ENCODE data around the gene SPATS2. TPM values are rescaled to one million over a fixed set of nuclear protein-coding genes. Genes with fewer than 3 reads are reported as not detected.

SPATS2 gene
- total and polyA plus RNA-seq, 10 of the 15 experiments (the other 5 are each of a cell fraction or from before 2014, with no cell fraction given): 9.0 to 54.2 (median 27.5) TPM

DNA sequence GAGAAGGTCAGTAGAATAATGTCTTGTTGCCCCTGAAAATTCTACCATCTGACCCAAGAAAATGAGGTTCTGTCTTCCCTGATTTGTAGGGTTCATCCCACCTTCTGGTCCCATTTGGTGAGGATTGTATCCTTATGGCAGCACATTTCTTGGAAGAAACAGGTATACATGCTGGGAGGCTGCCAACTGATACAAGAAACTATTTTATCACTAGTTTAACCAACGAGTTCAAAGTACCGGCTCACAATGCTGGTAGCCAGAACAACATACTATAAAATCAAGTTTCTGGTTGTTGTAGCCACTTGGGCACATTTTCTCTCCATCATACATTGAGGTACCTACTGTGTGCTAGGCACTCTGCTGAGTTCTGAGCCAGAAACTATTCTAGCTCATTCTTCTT lies 164.5 kb downstream of the SPATS2 start:
- TF ChIP-seq CEBPB (IDR thresholded peaks at IDR 0.05; ENCODE audit: borderline replicate concordance in 1 of 2, low read depth in 2 of 2, low read length in 2 of 2): no peak
- TF ChIP-seq NFYA (IDR thresholded peaks at IDR 0.05; ENCODE audit: borderline replicate concordance, low read depth, low read length): no peak
- no peak for TF ChIP-seq ETV6 (conservative IDR thresholded peaks at IDR 0.05 in 1 of 2, IDR thresholded peaks at IDR 0.05 in 1 of 2; ENCODE audit: borderline replicate concordance in 1 of 2, low read depth in 1 of 2)
- TF ChIP-seq MEF2A (IDR thresholded peaks at IDR 0.05; ENCODE audit: insufficient read depth, low read depth, low read length): no peak
- no peak for TF ChIP-seq ESRRA (IDR thresholded peaks at IDR 0.05; ENCODE audit: low read length)
- no peak for TF ChIP-seq RELA (IDR thresholded peaks at IDR 0.05; ENCODE audit: borderline replicate concordance, partially characterized antibody)
- TF ChIP-seq RBBP5 (conservative IDR thresholded peaks at IDR 0.05): no peak
- TF ChIP-seq, protein P1, sequence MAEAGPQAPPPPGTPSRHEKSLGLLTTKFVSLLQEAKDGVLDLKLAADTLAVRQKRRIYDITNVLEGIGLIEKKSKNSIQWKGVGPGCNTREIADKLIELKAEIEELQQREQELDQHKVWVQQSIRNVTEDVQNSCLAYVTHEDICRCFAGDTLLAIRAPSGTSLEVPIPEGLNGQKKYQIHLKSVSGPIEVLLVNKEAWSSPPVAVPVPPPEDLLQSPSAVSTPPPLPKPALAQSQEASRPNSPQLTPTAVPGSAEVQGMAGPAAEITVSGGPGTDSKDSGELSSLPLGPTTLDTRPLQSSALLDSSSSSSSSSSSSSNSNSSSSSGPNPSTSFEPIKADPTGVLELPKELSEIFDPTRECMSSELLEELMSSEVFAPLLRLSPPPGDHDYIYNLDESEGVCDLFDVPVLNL (IDR thresholded peaks at IDR 0.05; ENCODE audit: low read depth, low read length): no peak
- no peak for TF ChIP-seq SIX5 (IDR thresholded peaks at IDR 0.05; ENCODE audit: low read depth, low read length, severe bottlenecking)
- TF ChIP-seq CHD1 (IDR thresholded peaks at IDR 0.05; ENCODE audit: low read depth, low read length): no peak
- TF ChIP-seq BCLAF1 (IDR thresholded peaks at IDR 0.05): no peak
- CTCF ChIA-PET: interaction anchor here (1.1 to 1.4 kb wide), 3 partner anchors 18 to 49 kb away, joined by 3 to 7 read pairs (median 4); no protein-coding TSS in a partner anchor
- H4K20me1 ChIP-seq (ENCODE audit: control insufficient read depth, insufficient read depth): no peaks in the 10 kb centered on the region
- FAIRE-seq (no peak), DNase-seq (ENCODE audit: low read depth, low spot score) (no peak), ATAC-seq (no peak)
- SMC1A ChIA-PET (ENCODE audit: uncharacterized antibody, unreplicated experiment): interaction anchor here (1.2 to 1.7 kb wide), 2 partner anchors 170 to 173 kb away, joined by 3 to 5 read pairs; no protein-coding TSS in a partner anchor
- no peaks in the 10 kb centered on the region for H3K4me1 ChIP-seq (ENCODE audit: control insufficient read depth, insufficient read depth, low read length)
- intact Hi-C loops (cut with micrococcal nuclease; ENCODE audit: unreplicated experiment) (no loop called here), in situ Hi-C loops (cut with MboI) (no loop called here)
- no peaks in the 10 kb centered on the region for H3K79me2 ChIP-seq (ENCODE audit: control insufficient read depth, insufficient read depth, low read length)
- POLR2A ChIA-PET: no interaction called here
- RAD21 ChIA-PET (ENCODE audit: unreplicated experiment): interaction anchor here (1.2 kb wide), 1 partner anchor 173 kb away, joined by 4 read pairs; no protein-coding TSS in a partner anchor
- no peaks in the 10 kb centered on the region for H3K9me3 ChIP-seq (replicated peaks; ENCODE audit: control insufficient read depth, insufficient read depth, low read length)
- no TSS peak for BruUV-seq (replicated peaks)
- H3K4me3 ChIP-seq: no peak overlapping the region
- H3K9ac ChIP-seq (ENCODE audit: control insufficient read depth, insufficient read depth, low read length): no peak overlapping the region
- H2AFZ ChIP-seq (ENCODE audit: control insufficient read depth, low read depth, low read length): no peak overlapping the region
- 0 out of 4 replicates have a peak, but pooled peaks cover 0 to under 1% of the 10 kb centered on the region in 2 experiments for H3K27me3 ChIP-seq (replicated peaks in 1 of 2; ENCODE audit: control insufficient read depth in 2 of 2, insufficient read depth in 2 of 2, low read length in 1 of 2)
- H3K27ac ChIP-seq (ENCODE audit: control insufficient read depth, insufficient read depth): no peak overlapping the region
- no peak overlapping the region for H3K4me2 ChIP-seq (ENCODE audit: control insufficient read depth, insufficient read depth)
- WGBS (ENCODE audit: insufficient coverage, insufficient replicate concordance, low lambda C conversion rate, missing lambda C conversion rate): 84% methylated on average over 2 of the region's 2 CpGs
- peaks cover 0 to 6% of the 10 kb centered on the region in 2 experiments; a peak in 2 of 4 replicates for H3K36me3 ChIP-seq (ENCODE audit: control insufficient read depth in 2 of 2, insufficient read depth in 2 of 2, low read length in 1 of 2)
